Esophagus squamous epithelium (tissue), 4 donors: ENCODE measurements around the gene MAGI1.

Source experiments
- POLR2A ChIP-seq, 4 donors: fragments of 450-650 bp; IDR thresholded peaks; one replicate each; pipeline ENCODE4 v1.6.1; 2017; ENCODE audit warnings: antibody characterized with exemption in 4 of 4, mild to moderate bottlenecking in 4 of 4, moderate library complexity in 3 of 4
- TF ChIP-seq, protein P1 (sequence below), 6 experiments: fragments of 450-650 bp in 4 of 6; fragments of 200-600 bp in 2 of 6; sonication (generic) in 2 of 6; IDR thresholded peaks; one replicate each; pipeline ENCODE4 v1.5.1; 2016 to 2019; ENCODE audit warnings: antibody characterized with exemption in 6 of 6, mild to moderate bottlenecking in 4 of 6, moderate library complexity in 4 of 6

DNA sequence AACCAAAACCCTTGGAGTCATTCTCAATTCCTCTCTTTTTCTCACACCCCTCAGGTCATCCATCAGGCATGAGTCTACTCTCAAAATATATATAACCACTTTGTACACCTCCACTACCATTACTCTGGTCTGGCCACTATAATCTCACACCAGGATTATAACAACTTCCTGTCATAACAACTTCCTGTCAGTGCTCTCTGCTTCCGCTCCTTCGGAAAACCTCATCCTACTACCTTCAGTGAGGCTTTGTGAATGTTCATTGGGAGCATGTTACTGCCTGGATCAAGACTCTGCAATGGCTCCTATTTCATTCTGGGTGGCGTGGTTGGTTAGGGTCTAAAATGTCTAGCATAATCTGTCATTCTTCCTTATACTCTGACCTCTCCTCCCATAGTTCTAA is 447.4 kb downstream of the MAGI1 start:
- TF ChIP-seq, protein P1, sequence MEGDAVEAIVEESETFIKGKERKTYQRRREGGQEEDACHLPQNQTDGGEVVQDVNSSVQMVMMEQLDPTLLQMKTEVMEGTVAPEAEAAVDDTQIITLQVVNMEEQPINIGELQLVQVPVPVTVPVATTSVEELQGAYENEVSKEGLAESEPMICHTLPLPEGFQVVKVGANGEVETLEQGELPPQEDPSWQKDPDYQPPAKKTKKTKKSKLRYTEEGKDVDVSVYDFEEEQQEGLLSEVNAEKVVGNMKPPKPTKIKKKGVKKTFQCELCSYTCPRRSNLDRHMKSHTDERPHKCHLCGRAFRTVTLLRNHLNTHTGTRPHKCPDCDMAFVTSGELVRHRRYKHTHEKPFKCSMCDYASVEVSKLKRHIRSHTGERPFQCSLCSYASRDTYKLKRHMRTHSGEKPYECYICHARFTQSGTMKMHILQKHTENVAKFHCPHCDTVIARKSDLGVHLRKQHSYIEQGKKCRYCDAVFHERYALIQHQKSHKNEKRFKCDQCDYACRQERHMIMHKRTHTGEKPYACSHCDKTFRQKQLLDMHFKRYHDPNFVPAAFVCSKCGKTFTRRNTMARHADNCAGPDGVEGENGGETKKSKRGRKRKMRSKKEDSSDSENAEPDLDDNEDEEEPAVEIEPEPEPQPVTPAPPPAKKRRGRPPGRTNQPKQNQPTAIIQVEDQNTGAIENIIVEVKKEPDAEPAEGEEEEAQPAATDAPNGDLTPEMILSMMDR (IDR thresholded peaks at IDR 0.05), result no peak
- TF ChIP-seq POLR2A (IDR thresholded peaks at IDR 0.05), result no peak
